HG03135 (cell line): Measurements from ENCODE around the gene SYT12.

ENCODE experiments used
- ATAC-seq: cut with Tn5 transposase; IDR thresholded peaks from one replicate; pipeline ENCODE4 v1.9.1; 2021; ENCODE audit warnings: mild to moderate bottlenecking, moderate library complexity; ENCODE audit not compliant: unreplicated experiment

Gene SYT12

GRCh38 chr11:67098799-67099429 is 76.0 kb downstream of the SYT12 start:
- no peak for ATAC-seq

- ATAC-seq: no peak
Observed at GRCh38 chr11:67099831-67100324, 76.9 kb downstream of the SYT12 start.
